Erythroblast (primary cell): ENCODE data around the gene CFAP20DC.

ENCODE experiments used
- GATA1 ChIP-seq: IDR thresholded peaks from 2 replicates; pipeline ENCODE4 v1.6.1; 2011; ENCODE audit warnings: low read depth, mild to moderate bottlenecking, control low read depth, low read length, moderate library complexity
- POLR2A ChIP-seq: IDR thresholded peaks from 2 replicates; pipeline ENCODE4 v1.6.1; 2011; ENCODE audit warnings: mild to moderate bottlenecking, low read length

DNA sequence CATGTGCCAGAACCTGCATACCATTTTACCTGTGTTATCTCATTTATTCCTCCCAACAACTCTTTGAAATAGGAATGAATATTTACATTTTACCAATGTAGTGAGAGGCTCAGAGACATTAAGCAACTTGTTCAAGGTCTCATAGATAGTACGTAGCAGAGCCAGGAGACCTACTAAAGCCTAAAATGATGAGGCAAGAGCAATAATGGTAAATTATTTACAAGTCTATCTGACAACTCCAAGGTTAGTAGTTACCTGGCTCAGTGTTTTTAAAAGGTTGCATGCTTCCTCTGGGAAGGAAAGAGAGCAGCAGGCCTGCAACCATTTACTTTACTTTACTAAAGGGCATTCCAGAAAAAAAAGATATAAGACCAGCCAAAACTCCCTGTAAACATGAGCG, 103.0 kb downstream of the CFAP20DC start:
- no peak for TF ChIP-seq POLR2A
- no peak for TF ChIP-seq GATA1
